Left kidney (tissue), 8 donors: ENCODE results near the gene ABHD16B. TPM values are rescaled to one million over a fixed set of nuclear protein-coding genes. Genes with fewer than 3 reads are reported as not detected.

Source experiments
- DNase-seq: peaks from one replicate; pipeline ENCODE4 v3.0.0-alpha.2; 2013
- long read RNA-seq, 8 donors: transcript quantifications; one replicate each; lab custom pipeline, GENCODE V29; 2026
- polyA plus RNA-seq: library from polyadenylated mRNA; unstranded; fragments of 120-200 nt; gene quantifications from one replicate; pipeline ENCODE4 v1.2.1, GENCODE V29; 2013; ENCODE audit not compliant: insufficient read length

Gene ABHD16B
- polyA plus RNA-seq: not detected
- long read RNA-seq, donor 1, transcript ABHD16B-201 (1 exons, 1,491 nt): major isoform, 6 of 6 reads
- long read RNA-seq, donor 1, partial matches to known transcripts: 0 of 6 reads
- long read RNA-seq, donor 1, other reads (novel, unspliced or antisense): 0 of 6 reads
- long read RNA-seq, donor 2, transcript ABHD16B-201 (1 exons, 1,491 nt): major isoform, 6 of 6 reads
- long read RNA-seq, donor 2, partial matches to known transcripts: 0 of 6 reads
- long read RNA-seq, donor 2, other reads (novel, unspliced or antisense): 0 of 6 reads
- long read RNA-seq, donor 3, partial matches to known transcripts: 0 of 1 reads
- long read RNA-seq, donor 3, other reads (novel, unspliced or antisense): 0 of 1 reads
- long read RNA-seq, donor 4, partial matches to known transcripts: 0 of 2 reads
- long read RNA-seq, donor 4, other reads (novel, unspliced or antisense): 0 of 2 reads
- long read RNA-seq, donor 5, transcript ABHD16B-201 (1 exons, 1,491 nt): major isoform, 8 of 8 reads
- long read RNA-seq, donor 5, partial matches to known transcripts: 0 of 8 reads
- long read RNA-seq, donor 5, other reads (novel, unspliced or antisense): 0 of 8 reads
- long read RNA-seq, donor 6, transcript ABHD16B-201 (1 exons, 1,491 nt): major isoform, 6 of 6 reads
- long read RNA-seq, donor 6, partial matches to known transcripts: 0 of 6 reads
- long read RNA-seq, donor 6, other reads (novel, unspliced or antisense): 0 of 6 reads
- long read RNA-seq, donor 7, partial matches to known transcripts: 0 of 3 reads
- long read RNA-seq, donor 7, other reads (novel, unspliced or antisense): 0 of 3 reads
- long read RNA-seq, donor 8, partial matches to known transcripts: 0 of 3 reads
- long read RNA-seq, donor 8, other reads (novel, unspliced or antisense): 0 of 3 reads

DNA sequence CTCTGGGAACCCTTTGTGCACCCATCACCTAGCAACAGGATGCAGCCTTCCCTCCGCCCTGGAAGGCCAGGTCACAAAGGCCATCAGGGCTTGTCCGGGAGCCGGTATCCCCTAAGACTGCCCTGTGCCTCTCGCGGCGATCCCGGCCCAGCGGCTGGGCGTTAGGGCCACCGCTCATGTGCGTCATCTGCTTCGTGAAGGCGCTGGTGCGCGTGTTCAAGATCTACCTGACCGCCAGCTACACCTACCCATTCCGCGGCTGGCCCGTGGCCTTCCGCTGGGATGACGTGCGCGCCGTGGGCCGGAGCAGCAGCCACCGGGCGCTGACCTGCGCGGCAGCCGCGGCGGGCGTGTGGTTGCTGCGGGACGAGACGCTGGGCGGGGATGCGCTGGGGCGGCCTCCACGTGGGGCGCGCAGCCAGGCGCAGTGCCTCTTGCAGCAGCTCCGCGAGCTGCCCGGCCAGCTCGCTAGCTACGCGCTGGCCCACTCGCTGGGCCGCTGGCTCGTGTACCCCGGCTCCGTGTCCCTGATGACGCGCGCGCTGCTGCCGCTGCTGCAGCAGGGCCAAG, at the start of gene ABHD16B:
Gene ABHD16B, plus strand, starts transcription at position 134 of the 570 bp plus-strand sequence. Its CDS starts 43 bp downstream, at position 177.
- no peak for DNase-seq

DNA sequence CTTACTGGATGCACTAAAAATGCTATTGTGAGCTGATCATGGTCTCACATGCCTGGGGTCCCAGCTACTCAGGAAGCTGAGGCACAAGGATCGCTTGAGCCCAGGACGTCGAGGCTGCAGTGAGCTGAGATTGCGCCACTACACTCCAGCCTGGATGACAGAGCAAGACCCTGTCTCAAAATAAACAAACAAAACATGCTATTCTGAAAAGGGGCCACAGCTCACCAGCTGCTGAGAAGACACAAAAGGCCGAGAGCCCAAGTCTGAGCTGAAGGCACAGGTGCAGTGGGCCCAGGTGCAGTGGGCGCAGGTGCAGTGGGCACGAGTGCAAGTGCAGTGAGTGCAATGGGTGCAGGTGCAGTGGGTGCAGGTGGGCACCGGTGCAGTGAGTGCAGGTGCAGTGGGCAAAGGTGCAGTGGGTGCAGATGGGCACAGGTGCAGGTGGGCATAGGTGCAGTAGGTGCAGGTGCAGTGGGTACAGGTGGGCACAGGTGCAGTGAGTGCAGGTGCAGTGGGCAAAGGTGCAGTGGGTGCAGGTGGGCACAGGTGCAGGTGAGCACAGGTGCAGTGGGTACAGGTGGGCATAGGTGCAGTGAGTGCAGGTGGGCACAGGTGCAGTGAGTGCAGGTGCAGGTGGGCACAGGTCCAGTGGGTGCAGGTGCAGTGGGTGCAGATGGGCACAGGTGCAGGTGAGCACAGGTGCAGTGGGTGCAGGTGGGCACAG, 46.2 kb upstream of the ABHD16B start:
- no peak for DNase-seq

DNA sequence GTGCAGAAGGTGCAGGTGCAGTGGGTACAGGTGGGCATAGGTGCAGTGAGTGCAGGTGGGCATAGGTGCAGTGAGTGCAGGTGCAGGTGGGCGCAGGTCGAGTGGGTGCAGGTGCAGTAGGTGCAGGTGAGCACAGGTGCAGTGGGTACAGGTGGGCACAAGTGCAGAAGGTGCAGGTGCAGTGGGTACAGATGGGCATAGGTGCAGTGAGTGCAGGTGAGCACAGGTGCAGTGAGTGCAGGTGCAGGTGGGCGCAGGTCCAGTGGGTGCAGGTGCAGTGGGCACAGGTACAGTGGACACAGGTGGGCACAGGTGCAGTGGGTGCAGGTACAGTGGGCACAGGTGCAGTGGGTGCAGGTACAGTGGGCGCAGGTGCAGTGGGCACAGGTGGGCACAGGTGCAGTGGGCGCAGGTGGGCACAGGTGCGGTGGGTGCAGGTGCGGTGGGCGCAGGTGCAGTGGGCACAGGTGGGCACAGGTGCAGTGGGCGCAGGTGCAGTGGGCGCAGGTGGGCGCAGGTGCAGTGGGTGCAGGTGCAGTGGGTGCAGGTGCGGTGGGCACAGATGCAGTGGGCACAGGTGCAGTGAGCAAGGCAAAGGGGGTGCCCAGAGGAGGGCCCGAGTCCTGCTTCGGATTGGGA, 45.6 kb upstream of the ABHD16B start:
- no peak for DNase-seq

DNA sequence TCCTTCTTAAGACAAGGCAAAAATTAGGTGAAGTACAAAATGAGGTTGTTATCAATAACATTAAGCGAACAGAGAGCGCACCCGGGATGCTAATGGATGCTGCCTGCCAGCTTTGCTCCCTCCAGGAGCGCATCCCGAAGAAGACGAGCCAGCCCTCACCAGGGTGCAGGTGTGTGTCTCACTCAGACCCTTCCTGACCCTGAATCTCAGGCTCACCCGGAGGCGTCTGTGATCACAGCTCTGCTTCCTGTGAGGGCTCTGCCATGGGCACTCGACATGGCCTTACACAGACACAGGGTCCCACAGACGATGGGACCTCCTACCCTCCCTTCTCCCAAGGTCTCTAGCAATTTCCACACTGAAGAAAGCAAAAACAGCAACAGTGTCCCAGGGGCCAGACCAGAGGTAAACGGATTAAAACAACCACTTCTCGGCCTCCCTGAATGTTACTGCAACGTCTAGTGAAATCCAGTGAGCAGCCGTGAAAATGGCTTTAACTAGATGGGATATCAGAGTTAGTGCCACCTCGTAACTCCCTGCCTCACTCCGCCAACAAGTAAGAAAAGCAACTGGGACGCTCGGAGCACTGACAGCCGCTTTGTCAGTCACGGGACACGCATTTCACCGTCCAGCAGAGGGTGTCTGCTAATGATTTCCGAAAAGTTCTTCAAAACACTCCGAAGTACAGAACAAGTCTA, 41.9 kb upstream of the ABHD16B start:
- DNase-seq: no peak

DNA sequence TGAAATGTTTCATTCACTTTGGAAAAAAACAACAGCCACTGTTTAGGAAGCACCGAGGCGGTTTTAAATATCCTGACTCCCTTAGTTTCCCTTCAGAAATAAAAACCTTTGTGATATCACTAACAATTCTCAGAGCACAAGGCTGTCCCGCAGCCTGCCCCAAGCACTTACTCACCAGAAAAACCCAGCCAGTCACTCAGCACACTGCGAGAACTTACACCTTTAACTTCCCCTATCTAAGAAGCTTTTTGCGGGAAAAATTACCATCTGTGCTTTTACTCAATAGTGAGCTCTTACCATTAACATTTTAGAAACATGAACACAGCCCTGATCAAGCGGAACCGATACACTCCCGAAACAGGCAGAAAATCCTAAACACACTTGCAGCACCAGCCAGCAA, 39.5 kb upstream of the ABHD16B start:
- DNase-seq: no peak

DNA sequence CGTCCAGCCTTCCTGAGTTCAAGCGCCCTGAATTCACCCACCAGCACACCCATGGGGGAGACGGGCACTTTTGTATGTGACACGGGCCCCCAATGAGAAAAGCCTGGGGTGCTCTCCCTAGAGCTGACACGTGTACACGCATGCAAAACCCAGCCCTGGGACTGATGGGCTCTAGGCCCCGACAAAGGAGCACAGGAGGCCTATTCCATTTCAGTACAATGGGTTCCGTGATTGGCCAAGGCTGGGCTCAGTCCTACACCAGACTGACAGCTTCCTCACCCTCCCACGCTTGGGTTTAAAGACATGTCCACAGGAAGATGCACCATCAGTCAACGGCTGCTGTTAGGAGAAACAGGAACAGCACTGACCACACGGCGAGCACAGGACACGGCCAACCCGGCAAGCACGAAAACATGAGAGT, 39.0 kb upstream of the ABHD16B start:
- DNase-seq: peak; percentile 75

DNA sequence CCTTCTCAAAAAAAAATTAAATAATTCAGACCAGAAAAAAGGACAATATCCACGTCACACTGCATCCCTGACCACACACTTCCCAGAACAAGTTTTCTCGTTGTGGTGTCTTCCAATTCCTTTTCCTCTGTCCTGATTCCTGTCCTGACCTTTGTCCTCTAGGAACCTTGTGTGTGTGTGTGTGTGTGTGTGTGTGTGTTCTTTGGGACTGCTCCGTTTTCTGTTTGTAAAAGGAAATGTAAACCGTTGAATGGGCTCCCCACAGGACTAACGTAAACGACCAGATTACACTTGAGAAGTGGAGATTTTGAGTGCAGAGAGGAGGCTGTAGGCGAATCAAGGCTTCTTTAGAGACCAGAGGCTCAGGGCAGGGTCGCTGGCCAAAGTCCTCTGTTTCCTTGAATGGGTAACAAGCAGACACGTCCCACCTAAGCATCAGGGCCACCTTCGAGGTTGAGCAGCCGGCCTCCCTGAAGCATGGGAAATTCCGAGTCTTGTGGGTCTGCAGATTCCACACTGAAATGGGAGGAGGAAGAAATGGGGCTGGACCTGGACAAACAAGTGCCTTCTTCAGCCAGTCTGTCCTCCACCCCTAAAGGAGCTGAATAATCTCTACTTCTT, 37.5 kb upstream of the ABHD16B start:
- DNase-seq: no peak

DNA sequence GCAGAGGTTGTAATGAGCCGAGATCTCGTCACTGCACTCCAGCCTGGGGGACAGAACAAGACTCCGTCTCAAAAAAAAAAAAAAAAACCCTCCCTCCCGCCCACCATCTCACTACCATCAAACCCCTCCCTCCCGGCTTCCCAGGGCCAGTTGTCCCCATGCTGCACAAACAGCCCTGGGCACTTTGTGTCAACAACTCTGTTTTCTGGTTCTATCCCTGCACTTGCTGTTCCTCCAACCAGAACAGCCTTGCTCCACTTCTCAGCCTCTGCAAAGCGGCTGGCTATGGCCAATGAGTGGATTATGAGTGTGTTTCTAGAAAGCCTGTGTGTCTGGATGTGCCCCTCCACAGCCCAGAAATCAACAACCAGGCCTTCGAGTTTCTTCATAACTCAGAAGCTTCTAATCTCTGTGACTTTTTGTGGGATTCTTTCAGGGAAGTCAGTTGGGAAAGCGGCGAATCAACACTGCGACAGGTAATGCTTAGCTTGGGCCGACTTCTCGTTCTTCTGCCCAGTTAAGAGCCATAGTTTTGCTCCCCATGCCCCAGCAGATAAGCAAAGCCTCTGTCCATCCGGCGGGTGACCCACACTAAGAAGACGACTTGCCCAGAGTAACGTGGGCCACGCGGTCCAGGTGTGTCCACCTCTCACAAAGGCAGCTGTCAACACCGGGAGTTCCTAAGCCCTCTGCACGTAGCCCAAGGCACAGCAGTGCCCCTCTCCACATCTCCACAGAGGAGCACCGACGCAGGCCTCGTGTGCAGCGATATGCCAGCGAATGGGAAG, 35.8 kb upstream of the ABHD16B start:
- no peak for DNase-seq

DNA sequence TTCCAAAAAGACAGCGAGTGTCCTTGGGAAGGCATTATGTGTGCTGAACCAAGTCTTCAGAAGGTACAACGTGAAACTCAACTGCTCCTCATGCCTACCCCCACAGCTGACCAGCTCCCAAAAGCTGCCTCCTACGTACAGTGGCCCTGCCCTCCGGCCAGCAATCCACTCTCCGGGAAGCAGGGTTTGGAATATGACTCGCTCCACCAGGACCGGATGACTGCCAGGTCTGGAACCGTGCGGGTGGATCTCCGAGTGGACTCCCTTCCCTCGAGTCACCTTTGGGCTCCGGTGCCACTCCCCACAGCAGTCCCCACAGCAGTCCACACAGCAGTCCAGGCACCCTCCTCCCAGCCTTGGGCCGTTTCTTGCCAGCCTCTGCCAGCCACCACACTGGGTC, 34.5 kb upstream of the ABHD16B start:
- no peak for DNase-seq

DNA sequence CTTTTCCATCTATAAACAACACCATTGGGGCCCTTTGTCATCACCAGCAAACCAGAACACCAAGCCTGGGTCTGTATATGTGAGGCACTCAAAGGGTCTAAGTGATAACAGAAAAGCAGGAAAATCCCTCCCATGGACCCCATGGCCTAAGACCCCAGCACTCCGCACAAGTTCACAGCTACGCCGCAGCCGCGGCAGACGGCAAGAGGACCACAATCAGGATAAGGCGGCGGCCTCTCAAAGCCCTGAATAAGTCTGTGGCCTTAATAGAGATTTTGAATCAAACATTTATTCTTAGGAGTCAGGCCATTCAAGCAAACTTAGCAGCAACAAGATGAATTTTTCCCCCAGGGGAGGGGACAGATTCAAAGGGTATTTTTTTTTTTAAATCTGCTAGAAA, 33.2 kb upstream of the ABHD16B start:
- DNase-seq: no peak

DNA sequence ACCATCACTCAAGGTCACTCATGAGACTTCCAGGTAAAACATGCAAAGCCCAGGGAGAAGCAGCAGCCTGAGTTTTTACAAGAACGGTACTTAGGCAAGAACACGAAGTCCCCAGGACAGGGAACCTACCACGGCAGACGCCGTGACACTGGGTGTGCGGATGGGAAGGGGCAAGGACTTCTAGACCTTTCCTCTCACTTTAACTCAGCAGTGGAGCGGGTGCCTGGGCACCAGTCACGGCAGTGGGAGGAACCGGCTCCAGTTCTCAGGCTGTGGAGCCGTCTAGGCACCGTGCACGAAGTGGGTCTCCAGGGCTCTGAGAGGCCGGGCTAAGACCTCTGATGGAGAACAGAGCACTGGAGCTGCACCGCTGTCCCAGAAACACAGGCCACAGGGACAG, 32.8 kb upstream of the ABHD16B start:
- no peak for DNase-seq

DNA sequence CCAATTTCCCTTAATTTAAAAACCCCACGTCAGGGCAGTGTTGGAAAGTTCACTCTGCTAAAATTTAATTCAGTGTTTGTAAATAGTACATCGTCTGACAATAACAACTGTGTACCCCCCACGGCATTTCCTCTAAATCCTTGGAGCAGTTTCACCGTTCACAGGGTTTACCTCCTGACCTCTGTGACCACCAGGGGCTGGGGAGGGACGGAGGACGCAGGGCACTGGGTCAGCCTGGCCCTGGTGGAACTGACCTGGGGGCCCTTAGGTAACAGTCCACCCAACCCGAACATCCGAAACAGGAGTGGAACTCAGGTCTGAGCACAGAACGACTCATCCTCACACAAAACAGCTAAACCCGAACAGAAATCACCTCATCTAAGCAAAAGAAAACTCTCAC, 32.3 kb upstream of the ABHD16B start:
- no peak for DNase-seq

DNA sequence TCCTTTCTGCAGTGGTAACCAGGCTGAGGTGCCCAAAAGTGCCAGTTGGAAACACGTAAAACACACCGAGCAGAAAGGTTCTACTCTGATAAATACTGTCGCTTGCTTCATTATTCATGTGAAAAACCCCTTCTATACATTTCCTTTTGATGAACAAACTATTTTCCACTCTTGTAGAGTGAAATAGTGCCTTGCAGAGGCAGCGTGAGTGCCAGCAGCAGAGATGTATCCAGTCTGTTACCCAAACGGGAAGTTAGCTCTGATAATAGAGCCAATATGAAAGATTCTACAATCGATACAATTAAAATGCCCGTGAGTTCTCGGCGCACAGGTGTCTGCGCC, 31.7 kb upstream of the ABHD16B start:
- DNase-seq: no peak

DNA sequence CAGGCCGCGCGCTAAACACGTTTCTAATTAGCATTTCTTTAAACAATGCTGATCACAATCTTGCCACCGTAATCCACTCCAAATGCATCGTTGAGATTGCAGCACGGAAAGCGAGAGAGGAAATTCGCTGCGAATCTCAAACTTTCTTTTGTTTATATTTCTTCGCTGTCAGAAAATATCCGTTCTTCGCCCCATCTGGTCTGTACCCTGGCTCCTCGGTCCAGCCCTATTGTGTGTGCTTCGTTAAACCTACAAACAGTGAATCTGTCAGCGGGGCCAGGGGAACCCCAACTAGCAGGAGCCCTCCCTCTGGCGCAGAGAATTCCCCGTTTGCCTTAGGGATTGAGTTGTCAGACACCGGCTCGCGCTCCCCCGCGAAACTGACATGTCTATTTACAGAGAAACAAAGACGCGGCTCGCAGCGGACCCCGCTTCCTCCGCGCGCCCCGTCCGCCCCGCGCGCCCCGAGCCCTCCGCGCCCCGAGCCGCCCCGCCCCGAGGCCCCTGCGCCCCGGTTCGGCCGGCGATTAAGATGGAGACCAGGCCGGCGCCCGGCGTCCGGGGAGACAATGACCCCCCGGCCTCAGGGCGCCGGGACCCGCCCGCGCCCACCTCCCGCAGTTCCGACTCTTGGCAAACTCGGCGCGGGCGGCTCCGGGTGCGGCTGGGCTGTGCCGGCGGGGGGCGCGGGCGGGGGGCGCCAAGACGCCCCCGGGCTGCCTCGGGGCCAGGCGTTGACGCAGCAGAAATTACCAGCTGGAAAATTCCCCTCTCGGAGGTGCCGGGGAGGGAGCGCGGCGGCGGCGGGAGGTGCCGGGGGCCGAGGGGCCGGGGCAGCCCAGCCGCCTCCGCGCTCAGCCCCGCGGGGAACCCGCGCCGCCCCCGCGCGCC, 31.1 kb upstream of the ABHD16B start:
- DNase-seq: no peak

DNA sequence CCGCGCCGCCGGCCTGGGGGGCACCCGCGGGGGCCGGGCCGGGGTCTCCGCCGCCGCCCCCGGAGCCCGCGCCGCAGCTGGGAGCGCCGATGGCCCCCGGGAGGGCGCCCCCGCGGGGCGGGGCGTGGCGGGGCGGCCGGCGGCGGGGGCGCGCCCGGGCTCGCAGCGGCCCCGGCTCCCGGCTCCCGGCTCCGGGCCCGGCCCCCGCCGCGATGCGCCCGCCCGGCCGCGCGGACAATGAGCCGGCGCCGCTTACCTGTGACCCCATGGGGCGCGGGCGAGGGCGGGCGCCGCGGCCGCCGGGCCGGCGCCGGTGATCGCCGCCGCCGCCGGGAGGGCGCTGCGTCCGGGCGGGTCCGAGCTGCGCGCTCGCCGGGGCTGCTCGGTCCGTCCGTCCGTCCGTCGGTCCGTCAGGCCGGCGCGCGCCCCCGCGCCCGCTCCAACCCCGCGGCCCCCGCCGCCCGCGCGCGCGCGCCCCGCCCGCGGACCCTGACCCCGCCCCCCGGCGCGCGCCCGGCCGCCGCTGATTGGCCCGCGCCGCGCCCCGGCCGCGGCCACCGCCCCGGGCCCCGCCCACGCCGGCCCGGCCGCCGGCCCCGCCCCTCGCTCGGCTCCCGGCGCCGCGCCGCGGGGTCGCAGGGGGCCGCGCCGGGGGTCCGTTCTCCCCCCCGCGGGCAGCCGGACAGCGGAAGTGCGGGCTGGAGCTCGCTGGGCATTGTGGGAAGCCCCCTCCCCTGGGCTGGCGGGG, 30.3 kb upstream of the ABHD16B start, which contains the start of gene ZBTB46:
Gene ZBTB46, minus strand, starts transcription at position 424 of the 748 bp plus-strand sequence. CDS start 40,507 bp downstream, outside the sequence.
- DNase-seq: no peak

DNA sequence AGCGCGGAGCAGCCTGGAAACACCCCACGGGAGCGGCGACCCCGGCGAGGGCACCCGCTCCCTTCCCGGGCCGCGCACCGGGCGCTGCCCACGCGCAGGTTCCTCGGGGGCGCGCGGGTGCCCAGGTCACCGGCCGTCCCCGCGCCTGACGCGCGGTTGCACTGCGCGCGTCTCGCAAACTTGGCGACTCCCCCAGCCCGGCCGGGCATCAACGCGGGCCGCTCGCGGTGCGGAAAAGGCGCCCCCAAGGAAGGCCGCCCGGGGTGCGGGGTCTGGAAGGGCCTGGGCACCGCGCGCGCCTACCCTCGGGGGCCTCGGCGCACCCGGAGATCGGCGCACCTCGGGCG, 29.7 kb upstream of the ABHD16B start:
- no peak for DNase-seq

DNA sequence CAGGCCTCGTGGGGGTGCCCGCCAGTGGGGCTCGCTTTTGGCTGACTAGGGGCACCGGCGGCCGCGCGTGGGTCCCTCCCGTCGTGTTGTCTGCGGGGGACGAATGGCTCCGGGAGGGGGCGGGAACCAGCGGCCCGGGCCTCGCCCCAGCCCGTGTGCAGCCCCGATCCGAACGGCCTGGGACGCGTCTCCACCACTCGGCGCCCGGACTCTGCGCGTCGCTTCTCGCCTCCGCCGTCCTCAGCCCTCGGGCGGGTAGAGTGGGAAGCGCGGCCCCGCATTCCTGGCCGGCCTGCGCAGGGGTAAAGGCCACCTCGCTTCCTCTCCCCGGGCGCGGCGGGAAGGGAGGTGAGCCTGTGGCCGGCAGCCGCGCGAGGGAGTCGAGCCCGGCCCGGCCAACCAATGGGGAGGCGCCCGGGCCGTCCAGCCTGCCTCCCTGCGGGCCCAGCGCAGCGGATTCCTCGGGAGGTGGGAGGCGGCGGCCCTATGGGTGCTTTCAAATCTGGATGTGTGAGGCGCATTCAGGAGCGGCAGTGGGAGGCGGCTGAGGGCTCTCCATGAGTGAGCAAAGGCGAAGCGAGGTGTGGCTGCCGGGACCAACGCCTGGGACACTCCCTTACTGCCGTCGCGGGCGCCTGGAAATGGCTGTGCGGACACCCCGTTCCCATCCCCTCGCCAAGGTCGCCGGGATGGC, 29.2 kb upstream of the ABHD16B start:
- DNase-seq: no peak
